NCI-H510A (cell line): ENCODE results near the gene CHIT1.

Experiments used
- DNase-seq: peaks from one replicate; lab custom pipeline; 2025; lab: John Stamatoyannopoulos, UW

CHIT1 gene

DNA sequence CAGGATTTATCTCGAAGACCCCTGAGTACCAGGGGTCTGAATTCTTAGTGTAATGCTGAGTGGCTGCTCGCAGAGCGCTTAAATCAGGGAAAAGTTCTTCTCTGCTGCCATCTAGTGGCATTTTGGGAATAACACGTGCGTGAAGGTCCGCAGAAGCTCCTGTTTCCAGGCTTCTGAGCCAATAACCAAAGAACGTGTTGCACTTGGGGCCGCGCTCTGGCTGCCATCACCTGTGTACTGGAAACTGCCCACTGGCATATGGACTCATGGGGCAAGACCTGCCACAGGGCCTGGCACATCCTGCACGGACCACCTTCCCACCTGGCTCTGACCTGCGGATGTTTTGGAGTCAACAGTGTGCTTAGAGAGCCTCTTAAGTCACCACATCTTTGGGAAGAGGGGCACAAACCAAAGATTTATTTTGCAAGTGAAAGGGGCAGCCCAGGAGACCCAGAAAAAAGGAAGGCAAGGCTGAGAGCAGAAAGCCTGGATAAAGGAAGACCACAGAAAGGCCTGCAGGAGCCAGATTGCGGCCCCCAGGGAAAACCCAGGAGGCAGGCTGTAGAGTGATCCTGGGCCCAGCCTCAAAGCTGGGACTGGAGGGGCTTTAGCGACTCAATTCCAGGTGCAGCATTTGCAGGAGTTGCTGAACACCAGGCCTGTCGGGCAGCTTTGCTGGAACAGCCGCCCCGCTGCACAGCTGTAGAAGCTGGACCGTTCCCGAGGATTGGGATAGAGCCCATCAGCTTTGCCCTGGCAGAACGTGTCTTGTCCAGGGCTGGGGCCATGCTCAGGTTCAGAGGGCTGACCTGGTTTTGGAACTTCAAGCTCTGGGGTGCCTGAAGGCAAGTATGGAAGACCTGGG, 13.0 kb downstream of the CHIT1 start:
- peak; percentile 29 for DNase-seq

DNA sequence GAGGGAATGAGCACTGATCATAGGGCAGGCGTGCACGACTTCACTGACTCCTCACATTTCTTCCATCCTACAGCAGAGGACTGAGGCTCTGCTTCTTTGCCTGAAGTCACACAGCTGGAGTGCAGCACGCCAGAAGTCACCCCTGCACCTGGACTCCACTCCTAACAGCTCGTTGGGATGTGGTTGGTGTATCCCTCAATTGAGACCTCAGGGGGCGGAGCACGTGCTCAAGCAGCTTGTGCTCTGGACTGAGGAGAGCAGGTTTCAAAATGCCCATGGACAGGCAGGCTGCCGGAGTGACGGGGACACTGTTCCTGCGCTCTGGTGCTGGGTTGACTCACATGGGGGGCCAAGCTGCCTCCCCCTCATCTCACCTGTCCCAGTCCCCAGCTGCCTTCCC, 13.9 kb downstream of the CHIT1 start:
- peak; percentile 46 for DNase-seq

DNA sequence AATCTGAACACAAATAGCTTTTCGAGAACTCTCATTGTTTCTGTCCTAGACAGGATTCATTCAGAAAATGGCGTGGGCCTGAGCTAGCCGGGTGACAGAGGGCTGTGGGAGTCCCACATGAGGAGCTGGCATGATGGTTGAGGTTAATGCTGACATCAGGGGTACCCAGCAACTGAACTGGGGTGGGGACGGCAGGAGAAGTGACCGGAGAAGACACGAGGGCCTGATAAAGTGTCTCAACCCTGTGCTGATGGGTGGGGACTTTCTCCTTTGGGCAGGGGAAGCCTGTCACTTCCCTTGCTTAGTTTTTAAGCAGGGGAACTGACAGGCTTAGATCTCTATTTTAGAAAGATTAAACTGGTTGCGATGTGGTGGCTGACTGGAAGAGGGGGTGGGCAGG, 14.6 kb downstream of the CHIT1 start:
- DNase-seq, result no peak

DNA sequence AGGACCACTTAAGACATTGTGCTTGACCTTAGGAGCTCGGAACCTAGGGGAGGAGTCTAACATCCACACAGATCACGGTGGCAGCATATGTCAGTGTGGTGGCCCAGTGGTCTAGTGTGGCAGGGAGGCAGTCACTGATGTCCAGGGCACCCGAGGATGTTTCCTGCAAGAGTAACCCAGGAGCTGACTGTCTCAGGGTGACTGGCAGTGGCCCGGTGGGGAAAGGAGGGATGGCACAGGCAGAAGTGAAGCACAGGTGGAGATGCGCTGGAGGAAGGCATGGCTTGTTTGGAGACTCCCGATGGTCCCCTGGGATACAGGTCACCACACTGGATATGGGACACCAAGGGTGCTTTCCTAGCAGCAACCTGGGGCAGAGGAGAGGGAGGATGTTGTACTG, 16.3 kb downstream of the CHIT1 start:
- no peak for DNase-seq

DNA sequence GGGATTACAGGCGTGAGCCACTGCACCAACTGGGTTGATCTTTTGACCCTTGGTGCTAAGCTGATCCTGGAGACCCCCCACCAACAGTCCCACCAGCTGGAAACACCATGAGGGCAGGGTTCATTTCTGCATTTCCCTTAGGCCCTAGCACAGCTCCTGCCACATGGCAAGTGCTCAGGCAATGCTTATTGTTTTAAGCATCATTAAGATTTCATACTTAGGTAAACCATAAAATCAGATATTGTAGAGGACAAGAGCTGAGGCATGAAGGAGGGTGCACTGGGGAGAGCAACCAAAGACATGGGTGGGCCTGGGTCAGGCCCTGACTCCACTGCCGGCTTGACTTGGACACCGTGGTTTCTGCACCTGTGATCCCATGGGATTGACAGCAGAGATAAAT, 17.7 kb downstream of the CHIT1 start:
- DNase-seq, result no peak

DNA sequence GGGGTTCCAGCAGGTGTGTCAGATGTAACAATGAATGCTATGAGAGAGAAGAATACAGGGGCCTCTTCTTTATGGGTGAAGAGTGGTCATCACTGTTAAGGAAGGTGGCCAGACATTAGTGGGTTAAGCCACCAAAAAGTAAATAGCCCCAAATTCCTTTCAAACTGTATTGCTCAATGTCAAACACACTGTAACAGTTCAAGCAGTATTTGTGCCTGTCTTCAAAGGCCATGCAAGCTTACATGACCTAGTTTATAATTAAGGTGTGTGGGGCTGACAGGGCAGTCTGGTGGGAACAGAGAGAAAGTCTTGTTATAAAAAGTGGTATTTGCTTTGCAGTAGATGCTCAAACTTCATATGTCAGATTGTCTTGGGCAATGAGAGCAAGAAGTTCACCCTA, 18.5 kb downstream of the CHIT1 start:
- DNase-seq, result no peak

DNA sequence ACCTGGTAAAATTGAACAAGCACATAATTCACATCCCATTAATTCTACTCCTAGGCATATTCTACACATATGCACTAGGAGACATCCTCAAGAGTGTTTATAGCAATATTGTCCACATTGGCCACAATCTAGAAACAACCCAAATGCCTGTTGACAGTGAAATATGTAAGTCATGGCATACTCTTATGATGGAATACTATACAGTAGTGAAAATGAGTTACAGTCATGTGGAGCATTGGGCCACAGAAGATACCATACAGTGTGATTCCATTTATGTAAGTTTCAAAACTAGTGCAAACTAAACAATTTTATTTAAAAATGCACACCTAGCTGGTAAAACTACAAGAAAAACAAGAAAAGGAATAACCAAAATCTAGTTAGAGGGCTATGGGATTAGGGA, 19.1 kb downstream of the CHIT1 start:
- DNase-seq, result no peak

DNA sequence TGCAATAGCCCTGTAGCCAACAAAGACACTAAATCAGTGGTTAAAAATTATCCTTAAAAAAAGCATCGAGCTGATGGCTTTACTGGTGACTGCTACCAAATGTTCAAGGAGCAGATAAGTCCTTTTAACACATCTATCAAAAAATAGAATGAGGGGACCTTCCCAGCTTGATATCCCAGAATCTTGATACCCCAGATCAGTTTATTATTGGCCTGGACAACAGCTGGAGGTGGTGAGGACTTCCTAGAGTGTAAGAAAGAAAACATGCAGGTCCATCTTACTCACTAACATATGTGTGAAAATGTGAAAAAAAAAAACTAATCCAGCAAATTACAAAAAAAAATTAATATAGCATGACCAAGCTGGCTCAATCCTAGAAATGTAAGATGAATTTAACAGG, 21.3 kb downstream of the CHIT1 start:
- DNase-seq, result no peak

DNA sequence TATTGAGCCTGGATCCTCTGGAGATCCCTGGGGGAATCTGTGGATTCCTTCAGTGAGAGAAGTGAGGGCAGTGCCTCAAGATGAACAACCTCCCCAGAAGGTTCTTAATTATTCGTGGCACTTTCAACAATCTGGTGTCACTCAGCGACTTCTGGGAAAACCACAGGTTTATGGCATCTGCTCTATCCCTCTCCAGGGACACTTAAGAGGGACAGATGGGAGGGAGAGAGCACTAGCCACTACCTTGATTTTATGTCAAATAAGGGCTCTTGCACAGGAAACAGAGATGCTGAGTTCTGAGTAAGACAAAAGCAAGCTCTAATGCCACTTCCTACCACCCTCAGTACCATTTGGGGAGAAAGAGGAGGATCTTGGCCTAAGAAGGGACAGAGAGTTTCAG, 21.7 kb downstream of the CHIT1 start:
- no peak for DNase-seq

DNA sequence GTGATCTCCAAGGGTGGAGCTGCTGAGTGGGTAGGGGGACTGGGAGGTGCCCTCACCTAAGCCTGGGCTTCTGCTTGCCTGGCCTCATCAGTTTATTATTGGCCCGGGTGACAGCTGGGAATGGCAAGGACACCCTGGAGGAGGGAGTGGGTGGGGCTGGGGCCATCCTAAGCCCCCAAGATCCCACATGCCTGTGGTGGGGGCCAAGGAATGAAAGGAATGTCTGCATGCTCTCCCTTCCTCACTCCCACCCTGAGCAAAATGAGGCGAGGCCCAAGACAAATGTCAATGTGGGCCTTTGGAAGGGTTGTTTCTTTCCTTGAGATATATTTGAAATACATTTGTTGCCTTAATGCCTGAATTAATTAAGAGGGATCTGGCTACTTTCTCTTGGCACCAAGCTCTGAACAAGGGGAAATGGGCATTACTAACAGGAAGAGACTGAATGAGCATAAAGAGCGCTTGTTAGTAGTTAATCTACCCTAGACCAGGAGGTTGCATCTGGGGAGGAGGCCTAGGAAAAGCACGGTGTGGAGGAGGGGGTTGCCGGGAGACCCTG, 23.3 kb downstream of the CHIT1 start:
- no peak for DNase-seq

DNA sequence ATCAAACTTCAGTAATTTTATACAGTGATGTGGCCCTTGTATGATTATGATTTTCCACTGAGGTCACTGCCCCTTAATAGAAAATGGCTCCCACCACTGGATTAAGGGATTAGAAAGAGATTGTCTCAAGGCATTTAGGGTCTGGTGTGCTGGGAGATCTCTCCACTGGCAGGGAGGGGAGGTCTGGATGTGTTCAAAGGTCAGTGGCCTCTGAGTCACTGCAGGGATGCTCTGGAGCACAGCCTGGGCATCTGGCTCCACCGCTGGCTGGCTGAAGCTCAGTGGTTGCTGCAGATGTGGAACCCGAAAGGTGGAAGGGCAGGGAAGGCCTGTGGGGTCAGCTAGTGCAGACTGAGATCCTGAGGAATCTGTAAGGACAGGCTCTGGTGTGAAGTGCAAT, 24.7 kb downstream of the CHIT1 start:
- DNase-seq, result no peak

DNA sequence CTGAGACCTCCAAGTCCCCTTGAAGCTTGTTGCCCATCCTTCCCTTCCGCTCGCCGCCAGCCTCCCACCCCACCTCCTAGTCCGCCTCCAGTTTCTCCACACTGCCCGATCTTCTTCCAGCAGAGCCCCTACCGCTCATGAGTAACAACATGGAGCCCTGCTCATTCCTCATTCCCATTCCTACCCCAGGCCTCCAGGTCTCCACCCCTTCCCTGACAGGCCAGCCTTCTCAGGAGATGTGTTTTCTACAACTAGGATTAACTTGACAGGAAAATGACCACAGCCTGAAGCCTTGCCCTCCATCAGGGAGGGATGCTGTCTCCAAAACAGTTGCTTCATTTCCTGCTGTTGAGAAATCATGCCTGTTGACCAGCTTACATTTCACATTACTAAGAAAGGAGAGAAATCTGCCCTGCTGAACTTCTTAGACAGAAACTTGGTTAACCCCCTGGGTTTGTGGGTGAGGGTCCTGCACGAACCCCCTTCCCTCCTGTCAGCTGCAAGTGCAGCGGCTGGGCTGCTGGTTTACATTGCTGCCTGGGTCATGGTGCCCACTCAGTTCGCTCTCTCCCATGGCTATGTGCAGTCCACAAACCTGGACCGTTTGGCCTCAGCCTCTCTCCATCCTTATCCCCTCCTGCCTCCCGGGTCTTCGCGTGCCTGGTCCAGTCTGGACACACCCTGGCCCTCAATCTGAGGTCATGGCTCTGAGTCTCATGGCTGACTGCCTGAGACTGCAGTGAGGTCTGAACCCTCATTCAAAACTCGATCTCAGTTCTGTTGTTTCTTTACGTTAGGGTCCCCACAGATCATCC, 26.8 kb downstream of the CHIT1 start:
- no peak for DNase-seq

DNA sequence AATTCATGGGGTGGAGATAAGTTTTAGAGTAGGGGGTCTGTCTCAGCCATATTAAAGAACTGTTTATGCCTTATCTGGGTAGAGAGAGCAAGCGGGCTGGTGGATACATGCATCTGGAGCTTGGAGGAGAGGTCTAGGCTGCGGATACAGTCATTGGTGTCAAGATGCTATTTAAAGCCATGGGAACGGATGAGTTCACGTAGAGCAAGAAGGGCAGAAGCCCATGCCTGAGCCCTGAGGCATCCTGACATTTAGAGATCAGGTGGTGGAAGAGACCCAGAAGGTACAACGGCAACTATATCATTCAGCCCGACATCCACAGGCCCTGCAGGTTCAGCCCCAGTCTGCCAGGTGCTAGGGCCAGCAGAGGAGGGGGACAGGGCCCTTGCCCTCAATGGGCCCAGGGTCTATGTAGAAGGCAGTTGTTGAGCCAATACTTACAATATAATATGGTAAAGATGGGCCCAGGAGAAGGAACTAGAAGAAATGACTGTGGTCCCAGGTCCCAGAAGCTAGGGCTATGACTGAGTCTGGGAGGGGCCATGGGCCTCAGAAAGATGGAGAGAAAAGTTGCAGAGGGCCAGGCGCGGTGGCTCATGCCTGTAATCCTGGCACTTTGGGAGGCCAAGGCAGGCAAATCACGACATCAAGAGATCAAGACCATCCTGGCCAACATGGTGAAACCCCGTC, 27.8 kb downstream of the CHIT1 start:
- DNase-seq, result no peak

DNA sequence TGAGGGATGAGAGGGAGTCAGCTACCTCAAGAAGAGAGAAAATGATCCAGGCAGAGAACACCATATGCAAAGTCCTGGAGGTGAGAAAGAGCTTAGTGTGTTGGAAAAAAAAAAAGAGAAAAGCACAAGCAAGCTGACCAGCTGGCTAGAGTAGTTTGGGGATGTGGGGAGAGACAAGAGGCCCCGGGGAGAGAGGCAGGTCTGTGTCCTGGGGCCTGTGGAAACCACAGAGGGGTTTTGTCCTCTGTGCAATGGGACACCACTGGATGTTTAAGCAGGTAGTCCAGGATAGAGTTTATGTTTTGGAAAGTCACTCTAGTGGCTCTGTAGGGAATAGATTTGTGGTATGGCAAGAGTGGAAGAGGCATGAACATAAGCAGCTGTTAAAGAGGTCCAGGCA, 28.6 kb downstream of the CHIT1 start:
- no peak for DNase-seq

DNA sequence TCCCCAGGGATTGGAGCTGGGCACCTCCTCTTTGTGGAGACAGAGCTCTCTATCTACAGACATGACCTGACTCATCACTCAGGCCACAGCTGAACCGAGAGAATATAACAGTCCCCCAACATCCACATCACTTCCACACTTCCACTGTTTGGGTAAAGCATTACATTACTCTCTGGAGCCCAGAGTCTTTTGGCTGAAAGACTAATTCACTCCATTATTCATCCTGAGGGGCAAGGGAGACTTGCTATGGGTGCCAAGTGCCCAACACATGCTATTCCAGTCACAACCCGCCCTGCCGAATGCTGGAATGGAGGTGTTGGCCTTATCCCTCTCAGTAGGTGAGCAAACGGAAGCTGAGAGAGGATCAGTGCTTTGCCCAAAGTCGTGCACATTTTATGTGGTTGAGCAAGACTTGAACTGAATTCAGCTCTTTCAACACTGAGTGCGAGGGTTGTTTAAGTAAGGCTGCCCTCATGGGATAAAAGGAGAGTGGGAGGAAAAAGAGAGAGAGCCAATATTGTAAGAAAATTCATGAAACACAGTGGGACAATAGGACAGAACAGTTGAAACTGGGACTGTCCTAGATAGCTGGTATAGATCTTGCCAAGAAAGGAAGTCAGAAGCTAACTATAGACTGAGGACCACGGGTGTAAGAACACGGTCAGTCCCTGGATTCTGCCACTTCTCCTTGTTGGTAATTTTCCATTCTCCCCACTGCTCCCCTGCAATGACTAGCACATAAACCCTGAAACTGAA, 29.5 kb downstream of the CHIT1 start:
- DNase-seq, result no peak

DNA sequence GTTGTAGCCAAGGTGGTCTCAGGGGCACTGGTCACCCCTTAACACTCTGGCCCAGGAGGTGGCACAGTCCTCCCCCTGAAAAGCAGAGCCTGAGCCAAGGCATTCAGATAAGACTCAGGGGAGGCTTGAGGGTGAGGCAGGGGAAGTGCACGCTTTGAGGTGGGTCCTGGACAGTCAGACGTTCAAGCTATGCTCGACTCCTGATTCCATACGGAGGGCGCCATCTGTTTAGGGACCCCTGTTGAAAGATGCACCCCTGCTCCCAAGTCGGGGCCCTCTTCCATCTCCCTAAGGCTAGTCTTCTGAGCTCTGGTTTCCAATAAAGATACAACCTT, 30.0 kb downstream of the CHIT1 start:
- DNase-seq, result no peak

DNA sequence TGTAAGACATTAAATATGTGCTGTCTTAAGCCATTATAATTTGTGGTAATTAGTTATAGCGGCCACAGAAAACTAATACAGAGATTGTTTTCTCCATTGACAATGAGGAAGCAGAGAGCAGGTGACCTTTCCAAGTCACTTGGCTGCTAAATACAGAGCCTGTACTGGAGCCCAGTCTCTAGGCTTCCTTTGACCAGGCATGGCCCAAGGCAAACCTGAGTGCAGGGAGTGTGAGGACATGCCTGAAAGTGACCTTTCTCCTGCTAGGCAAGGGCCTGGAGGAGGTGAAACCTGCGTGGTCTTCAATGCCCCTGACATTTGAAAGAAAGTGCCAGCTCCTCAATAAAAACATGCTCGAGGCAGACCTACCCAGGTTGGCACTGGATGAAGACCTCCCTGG, 30.5 kb downstream of the CHIT1 start:
- DNase-seq, result no peak

DNA sequence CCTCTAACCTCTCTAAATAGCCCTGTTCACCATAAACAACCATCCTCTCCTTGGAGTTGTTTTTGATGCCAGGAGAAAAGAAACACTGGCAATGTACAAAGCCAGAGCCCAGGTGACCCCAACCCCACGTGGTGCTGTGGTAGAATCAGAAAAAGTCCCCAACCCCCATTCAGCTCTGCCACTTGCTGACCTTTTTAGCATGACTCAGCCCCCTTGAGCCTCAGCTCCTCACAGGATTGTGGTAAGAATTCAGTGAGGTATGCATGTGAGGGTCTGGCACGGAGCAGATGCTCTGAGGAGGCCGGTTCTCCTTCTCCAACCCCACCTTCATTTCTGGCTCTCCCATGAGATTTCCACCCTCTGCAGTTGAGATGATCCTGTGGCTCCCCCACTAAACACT, 31.8 kb downstream of the CHIT1 start:
- no peak for DNase-seq

DNA sequence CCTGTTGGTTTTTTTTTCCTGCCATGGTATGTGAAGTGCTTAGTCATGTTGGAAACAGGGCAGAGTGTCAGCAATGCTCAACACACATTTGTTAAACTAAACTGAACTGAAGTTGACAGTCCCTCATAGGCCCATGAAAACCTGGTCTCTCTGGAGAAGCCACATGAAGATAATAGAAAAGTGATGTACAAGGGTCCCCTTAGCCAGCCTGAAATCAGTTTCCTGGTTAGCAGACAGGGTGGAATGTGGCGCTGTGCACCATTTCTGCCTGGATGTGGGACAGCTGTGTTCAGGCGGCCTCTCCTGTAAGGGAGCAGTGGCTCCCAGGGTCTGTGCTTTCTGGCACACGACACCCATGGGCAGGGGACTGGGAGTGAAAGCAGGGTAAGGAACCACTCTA, 33.1 kb downstream of the CHIT1 start:
- DNase-seq, result no peak

DNA sequence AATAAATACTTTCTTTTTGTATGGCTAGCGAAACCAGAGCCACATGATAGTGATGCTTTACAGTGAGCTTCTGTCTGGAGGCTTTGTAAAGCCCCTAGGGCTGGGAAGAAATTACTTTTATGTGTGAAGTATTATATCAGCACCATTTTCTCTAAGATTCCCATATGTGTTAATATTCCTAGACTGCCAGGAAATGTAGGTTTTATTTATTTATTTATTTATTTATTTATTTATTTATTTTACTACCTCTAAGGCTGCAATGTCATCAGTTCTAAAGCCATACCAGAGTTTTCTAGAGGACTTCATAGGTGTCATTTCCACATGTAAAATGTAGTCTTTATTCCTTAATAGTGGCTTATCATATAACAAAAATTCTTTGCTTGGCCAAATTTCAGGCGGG, 38.5 kb downstream of the CHIT1 start:
- DNase-seq, result no peak

DNA sequence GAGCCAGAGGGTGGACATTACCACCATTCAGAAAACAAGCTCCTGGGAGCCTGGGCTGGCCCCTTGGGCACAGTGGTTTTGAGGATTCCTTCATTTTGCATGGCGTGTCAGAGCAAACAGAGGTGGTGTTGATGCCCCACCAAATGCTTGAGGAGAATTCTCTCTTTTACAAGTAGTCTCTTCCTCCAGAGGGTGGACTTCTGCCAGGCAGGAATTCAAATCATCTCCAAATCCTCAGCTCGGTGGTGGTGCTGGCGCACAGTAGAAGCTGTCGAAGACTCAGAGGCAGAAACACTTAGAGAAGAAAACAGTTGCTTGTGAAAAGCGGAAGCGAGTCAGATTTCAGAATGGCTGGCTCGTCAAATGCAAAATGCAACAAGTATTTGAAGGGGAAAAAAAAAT, 39.5 kb downstream of the CHIT1 start:
- DNase-seq, result no peak

DNA sequence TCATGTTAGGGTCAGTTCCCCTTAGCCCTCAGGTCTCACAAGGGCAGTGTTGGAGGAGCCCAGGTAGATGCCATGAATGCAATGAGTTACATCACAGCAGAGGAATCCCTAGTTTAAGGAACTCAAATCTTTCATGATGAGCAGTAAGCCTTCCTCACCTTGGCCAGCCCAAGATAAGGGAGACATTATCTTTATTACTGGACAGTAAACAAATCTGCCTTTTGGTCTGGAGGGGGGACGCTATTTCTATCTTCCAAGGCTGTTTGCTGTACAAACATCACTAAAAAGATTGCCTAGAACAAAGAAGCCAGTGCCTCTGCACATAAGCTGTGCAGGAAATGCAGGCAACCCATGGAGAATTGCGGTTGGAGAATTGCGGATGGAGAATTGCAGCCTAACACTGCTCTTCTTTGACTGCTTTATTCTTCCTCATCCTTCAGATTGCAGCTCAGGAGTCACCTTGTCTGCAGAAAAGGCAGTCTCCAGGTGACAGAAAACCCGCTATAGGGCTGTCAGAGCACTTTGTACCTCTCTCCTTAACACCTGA, 40.7 kb downstream of the CHIT1 start:
- no peak for DNase-seq
